Activated CD4-positive, alpha-beta T cell treated with anti-CD3 and anti-CD28 coated beads for 36 hours (primary cell): ENCODE results near the gene DONSON. TPM values are rescaled to one million over a fixed set of nuclear protein-coding genes. Genes with fewer than 3 reads are reported as not detected.
"Not testable (repeated sequence)": the region's sequence is repeated elsewhere in the genome, so short reads cannot be mapped to it uniquely, and the experiment has no call there.

ENCODE experiments used
- ATAC-seq: fragments of 200-7000 bp; cut with Tn5 transposase; one replicate; pipeline ENCODE4 v1.10.0; 2021; ENCODE audit warnings: mild to moderate bottlenecking, moderate library complexity
- CTCF ChIA-PET: fragments of 350-600 bp; sonication (Branson Sonifier 250); formaldehyde crosslinking; loops from one replicate; lab custom pipeline; 2021; ENCODE audit warnings: antibody characterized with exemption; lab: Charles Lee
- POLR2A ChIA-PET: fragments of 350-600 bp; sonication (Branson Sonifier 250); formaldehyde crosslinking; loops from one replicate; lab custom pipeline; 2021; ENCODE audit warnings: antibody characterized with exemption, inconsistent platforms; lab: Charles Lee
- DNase-seq: peaks from one replicate; pipeline ENCODE4 v3.0.0-alpha.2; 2020
- H3K27ac Mint-ChIP-seq: one replicate; pipeline ENCODE4 v1.8.0; 2021; ENCODE audit warnings: mixed read lengths
- H3K27me3 Mint-ChIP-seq: one replicate; pipeline ENCODE4 v1.8.0; 2021; ENCODE audit warnings: mixed read lengths
- H3K36me3 Mint-ChIP-seq: one replicate; pipeline ENCODE4 v1.8.0; 2021; ENCODE audit warnings: low read depth, mixed read lengths
- H3K4me1 Mint-ChIP-seq: one replicate; pipeline ENCODE4 v1.8.0; 2021; ENCODE audit warnings: mixed read lengths
- H3K4me3 Mint-ChIP-seq: one replicate; pipeline ENCODE4 v1.8.0; 2021; ENCODE audit warnings: mild to moderate bottlenecking, moderate library complexity, mixed read lengths
- H3K9me3 Mint-ChIP-seq: one replicate; pipeline ENCODE4 v1.8.0; 2021; ENCODE audit warnings: low read depth, mixed read lengths
- intact Hi-C, 2 experiments: fragments of 100-400 bp; cut with DNase I in 1 of 2; cut with micrococcal nuclease in 1 of 2; formaldehyde crosslinking; loops; one replicate each; pipeline versions ENCODE4 v1.14.2 to v1.15.1; 2022 to 2024; cut with DNase I, micrococcal nuclease
- total RNA-seq, 2 experiments: library from RNA; stranded (reverse); gene quantifications; one replicate each; pipeline ENCODE4 v1.2.3, GENCODE V29; 2021

DONSON gene
- 10 to 100 TPM; 39.5 to 41.8 TPM for total RNA-seq

GRCh38 chr21:33588485-33589335, at the start of gene DONSON:
Gene DONSON (minus strand): TSS chr21:33588684. CDS start chr21:33588641, 43 bp downstream.
- ChIA-PET POLR2A (interaction anchor here (1.0 to 1.3 kb wide), 5 partner anchors 15 to 226 kb away, joined by 3 to 5 read pairs (median 4); partner anchors contain the start of gene TMEM50B), CTCF (interaction anchor here (0.5 to 2.2 kb wide), 14 partner anchors 14 to 893 kb away, joined by 3 to 18 read pairs (median 4); partner anchors contain the start of genes DNAJC28, SON and TMEM50B)
- Mint-ChIP-seq H3K9me3 (no peaks in the 10 kb centered on the region), H3K27me3 (no peaks in the 10 kb centered on the region), H3K36me3 (peaks cover 19% of the 10 kb centered on the region), H3K4me3 (peak within 1 kb of the TSS; percentile 91), H3K27ac (peak within 1 kb of the TSS; percentile 87), H3K4me1 (peaks cover 19% of the 10 kb centered on the region)
- ATAC-seq (peak; percentile 92), DNase-seq (peak; percentile 93)
- intact Hi-C loops, result loop anchor here (1.0 to 10.0 kb wide), 10 partner anchors 16 to 356 kb away; partner anchors contain the start of genes CRYZL1 (in 2 of the 2), DNAJC28 (in 1 of the 2), GART (in 1 of the 2) and SON (in 1 of the 2)

- POLR2A ChIA-PET, result no interaction called here
- intact Hi-C loops, result no loop called here
- H3K27ac Mint-ChIP-seq, result no peak overlapping the region
- H3K36me3 Mint-ChIP-seq, result peaks cover 18% of the 10 kb centered on the region
- ATAC-seq, result no peak
- peaks cover 15% of the 10 kb centered on the region for H3K4me1 Mint-ChIP-seq
- CTCF ChIA-PET, result no interaction called here
- H3K27me3 Mint-ChIP-seq, result no peaks in the 10 kb centered on the region
- no peak overlapping the region for H3K4me3 Mint-ChIP-seq
- no peak for DNase-seq
- no peaks in the 10 kb centered on the region for H3K9me3 Mint-ChIP-seq
Observed at GRCh38 chr21:33634254-33634653, 45.8 kb upstream of the DONSON start.

GRCh38 chr21:33626151-33626550, 37.7 kb upstream of the DONSON start:
- H3K27ac Mint-ChIP-seq, ATAC-seq, H3K9me3 Mint-ChIP-seq, intact Hi-C loops, H3K4me1 Mint-ChIP-seq, H3K4me3 Mint-ChIP-seq, H3K27me3 Mint-ChIP-seq, DNase-seq, POLR2A ChIA-PET: not testable (repeated sequence)
- H3K36me3 Mint-ChIP-seq, result peaks cover 12% of the 10 kb centered on the region
- CTCF ChIA-PET, result interaction anchor here (0.6 to 1.0 kb wide), 2 partner anchors 21 to 273 kb away, joined by 3 read pairs; no protein-coding TSS in a partner anchor

GRCh38 chr21:33622253-33622652, 33.8 kb upstream of the DONSON start:
- CTCF ChIA-PET, result interaction anchor here (1.3 to 1.8 kb wide), 2 partner anchors 13 to 16 kb away, joined by 3 to 6 read pairs; no protein-coding TSS in a partner anchor

GRCh38 chr21:33619726-33620125, 31.2 kb upstream of the DONSON start:
- Mint-ChIP-seq H3K9me3 (no peaks in the 10 kb centered on the region), H3K27ac (no peak overlapping the region), H3K27me3 (no peaks in the 10 kb centered on the region), H3K36me3 (peaks cover 18% of the 10 kb centered on the region), H3K4me1 (no peaks in the 10 kb centered on the region), H3K4me3 (no peak overlapping the region)
- intact Hi-C loops, result no loop called here
- CTCF ChIA-PET, result interaction anchor here (0.6 to 1.3 kb wide), 2 partner anchors 14 to 191 kb away, joined by 3 to 7 read pairs; no protein-coding TSS in a partner anchor
- ATAC-seq (no peak), DNase-seq (no peak)
- POLR2A ChIA-PET, result no interaction called here

More at GRCh38 chr21:33622253-33622652, 33.8 kb upstream of the DONSON start:
- H3K27ac Mint-ChIP-seq, result no peak overlapping the region
- no peaks in the 10 kb centered on the region for H3K4me1 Mint-ChIP-seq
- no peak overlapping the region for H3K4me3 Mint-ChIP-seq
- POLR2A ChIA-PET, result interaction anchor here (0.6 kb wide), 1 partner anchor 247 kb away, joined by 3 read pairs; no protein-coding TSS in a partner anchor
- peaks cover 17% of the 10 kb centered on the region for H3K36me3 Mint-ChIP-seq
- H3K9me3 Mint-ChIP-seq, result no peaks in the 10 kb centered on the region
- DNase-seq (no peak), ATAC-seq (no peak)
- no peaks in the 10 kb centered on the region for H3K27me3 Mint-ChIP-seq
- intact Hi-C loops, result no loop called here

GRCh38 chr21:33618407-33618806, 29.9 kb upstream of the DONSON start:
- H3K27me3 Mint-ChIP-seq, result no peaks in the 10 kb centered on the region
- H3K4me1 Mint-ChIP-seq, result no peaks in the 10 kb centered on the region
- ATAC-seq (no peak), DNase-seq (no peak)
- H3K4me3 Mint-ChIP-seq, result no peak overlapping the region
- ChIA-PET POLR2A (no interaction called here), CTCF (interaction anchor here (1.5 kb wide), 1 partner anchor 13 kb away, joined by 4 read pairs; no protein-coding TSS in a partner anchor)
- intact Hi-C loops, result no loop called here
- H3K36me3 Mint-ChIP-seq, result peaks cover 19% of the 10 kb centered on the region
- H3K27ac Mint-ChIP-seq, result no peak overlapping the region
- H3K9me3 Mint-ChIP-seq, result no peaks in the 10 kb centered on the region

- peaks cover 20% of the 10 kb centered on the region for H3K36me3 Mint-ChIP-seq
- H3K27me3 Mint-ChIP-seq, intact Hi-C loops, POLR2A ChIA-PET, H3K4me1 Mint-ChIP-seq, DNase-seq, ATAC-seq, H3K27ac Mint-ChIP-seq, H3K4me3 Mint-ChIP-seq, H3K9me3 Mint-ChIP-seq: not testable (repeated sequence)
- CTCF ChIA-PET, result interaction anchor here (1.2 kb wide), 1 partner anchor 12 kb away, joined by 4 read pairs; no protein-coding TSS in a partner anchor
Observed at GRCh38 chr21:33617565-33617964, 29.1 kb upstream of the DONSON start.

- Mint-ChIP-seq H3K27me3 (no peaks in the 10 kb centered on the region), H3K27ac (no peak overlapping the region), H3K9me3 (no peaks in the 10 kb centered on the region), H3K4me3 (no peak overlapping the region), H3K4me1 (no peaks in the 10 kb centered on the region), H3K36me3 (peaks cover 7% of the 10 kb centered on the region)
- DNase-seq (no peak), ATAC-seq (no peak)
- ChIA-PET POLR2A (no interaction called here), CTCF (interaction anchor here (0.9 kb wide), 1 partner anchor 23 kb away, joined by 3 read pairs; the partner anchor contains the start of gene DONSON)
- intact Hi-C loops, result no loop called here
Observed at GRCh38 chr21:33611006-33611744, 22.7 kb upstream of the DONSON start.

- no peaks in the 10 kb centered on the region for H3K9me3 Mint-ChIP-seq
- DNase-seq (no peak), ATAC-seq (no peak)
- H3K27me3 Mint-ChIP-seq, result no peaks in the 10 kb centered on the region
- H3K4me1 Mint-ChIP-seq, result peaks cover 4% of the 10 kb centered on the region
- ChIA-PET CTCF (interaction anchor here (0.6 to 1.3 kb wide), 6 partner anchors 13 to 783 kb away, joined by 3 to 6 read pairs (median 3); no protein-coding TSS in a partner anchor), POLR2A (no interaction called here)
- no peak overlapping the region for H3K4me3 Mint-ChIP-seq
- H3K36me3 Mint-ChIP-seq, result peaks cover 5% of the 10 kb centered on the region
- intact Hi-C loops, result loop anchor here in 1 of 2 experiments (10.0 kb wide), 2 partner anchors 244 to 774 kb away; no protein-coding TSS in a partner anchor
- no peak overlapping the region for H3K27ac Mint-ChIP-seq
Observed at GRCh38 chr21:33608559-33608958, 20.1 kb upstream of the DONSON start.

GRCh38 chr21:33598051-33598450, 9.6 kb upstream of the DONSON start:
- H3K4me1 Mint-ChIP-seq, result no peaks in the 10 kb centered on the region
- no peak overlapping the region for H3K27ac Mint-ChIP-seq
- ChIA-PET CTCF (interaction anchor here (2.6 kb wide), 1 partner anchor 8 kb away, joined by 11 read pairs; no protein-coding TSS in a partner anchor), POLR2A (no interaction called here)
- no peaks in the 10 kb centered on the region for H3K9me3 Mint-ChIP-seq
- no peaks in the 10 kb centered on the region for H3K27me3 Mint-ChIP-seq
- peaks cover 27% of the 10 kb centered on the region for H3K36me3 Mint-ChIP-seq
- no peak overlapping the region for H3K4me3 Mint-ChIP-seq
- ATAC-seq, result no peak
- no peak for DNase-seq
- intact Hi-C loops, result no loop called here
